Pons (tissue), 1 donor: ENCODE data around the gene PLSCR1.
"Not testable (repeated sequence)": the region's sequence is repeated elsewhere in the genome, so short reads cannot be mapped to it uniquely, and the experiment has no call there.

Source experiments
- DNase-seq: peaks from one replicate; pipeline ENCODE4 v3.0.0-alpha.2; 2016; ENCODE audit warnings: low spot score

PLSCR1 gene

GRCh38 chr3:146550070-146550615 is 5.7 kb upstream of the PLSCR1 start:
- DNase-seq: no peak

- no peak for DNase-seq
Observed at GRCh38 chr3:146547235-146547835, 2.9 kb upstream of the PLSCR1 start.

GRCh38 chr3:146546366-146546965 is 2.1 kb upstream of the PLSCR1 start:
- DNase-seq: no peak

- DNase-seq: no peak
Observed at GRCh38 chr3:146544929-146545528, 622 bp upstream of the PLSCR1 start.

- peak; percentile 9 for DNase-seq
Observed at GRCh38 chr3:146543461-146544001, 876 bp downstream of the PLSCR1 start.

- DNase-seq: no peak
Observed at GRCh38 chr3:146542978-146543377, 1.4 kb downstream of the PLSCR1 start.

- DNase-seq: peak; percentile 15
Observed at GRCh38 chr3:146542179-146542578, 2.2 kb downstream of the PLSCR1 start.

- no peak for DNase-seq
Observed at GRCh38 chr3:146540978-146541377, 3.4 kb downstream of the PLSCR1 start.

- DNase-seq: no peak
Observed at GRCh38 chr3:146540236-146540635, 4.2 kb downstream of the PLSCR1 start.

GRCh38 chr3:146539315-146539714 is 5.1 kb downstream of the PLSCR1 start:
- DNase-seq: no peak

- DNase-seq: no peak
Observed at GRCh38 chr3:146537603-146538002, 6.8 kb downstream of the PLSCR1 start.

- DNase-seq: no peak
Observed at GRCh38 chr3:146536681-146537080, 7.7 kb downstream of the PLSCR1 start.

GRCh38 chr3:146532406-146532805 is 12.0 kb downstream of the PLSCR1 start:
- no peak for DNase-seq

GRCh38 chr3:146530609-146531008 is 13.8 kb downstream of the PLSCR1 start:
- DNase-seq: no peak

- DNase-seq: no peak
Observed at GRCh38 chr3:146529021-146529420, 15.4 kb downstream of the PLSCR1 start.

- no peak for DNase-seq
Observed at GRCh38 chr3:146524961-146525360, 19.4 kb downstream of the PLSCR1 start.

GRCh38 chr3:146523531-146523930 is 20.9 kb downstream of the PLSCR1 start:
- no peak for DNase-seq

GRCh38 chr3:146522174-146523158 is 21.9 kb downstream of the PLSCR1 start:
- DNase-seq: not testable (repeated sequence)

- no peak for DNase-seq
Observed at GRCh38 chr3:146521394-146521793, 23.0 kb downstream of the PLSCR1 start.

GRCh38 chr3:146519810-146520209 is 24.6 kb downstream of the PLSCR1 start:
- DNase-seq: no peak

GRCh38 chr3:146517684-146518435 is 26.5 kb downstream of the PLSCR1 start:
- no peak for DNase-seq
